EH (cell line): ENCODE measurements around the gene TUBB4A.

ENCODE experiments used
- DNase-seq: peaks from one replicate; pipeline ENCODE4 v3.0.0-alpha.2; 2015; ENCODE audit warnings: low read depth

The TUBB4A gene

DNA sequence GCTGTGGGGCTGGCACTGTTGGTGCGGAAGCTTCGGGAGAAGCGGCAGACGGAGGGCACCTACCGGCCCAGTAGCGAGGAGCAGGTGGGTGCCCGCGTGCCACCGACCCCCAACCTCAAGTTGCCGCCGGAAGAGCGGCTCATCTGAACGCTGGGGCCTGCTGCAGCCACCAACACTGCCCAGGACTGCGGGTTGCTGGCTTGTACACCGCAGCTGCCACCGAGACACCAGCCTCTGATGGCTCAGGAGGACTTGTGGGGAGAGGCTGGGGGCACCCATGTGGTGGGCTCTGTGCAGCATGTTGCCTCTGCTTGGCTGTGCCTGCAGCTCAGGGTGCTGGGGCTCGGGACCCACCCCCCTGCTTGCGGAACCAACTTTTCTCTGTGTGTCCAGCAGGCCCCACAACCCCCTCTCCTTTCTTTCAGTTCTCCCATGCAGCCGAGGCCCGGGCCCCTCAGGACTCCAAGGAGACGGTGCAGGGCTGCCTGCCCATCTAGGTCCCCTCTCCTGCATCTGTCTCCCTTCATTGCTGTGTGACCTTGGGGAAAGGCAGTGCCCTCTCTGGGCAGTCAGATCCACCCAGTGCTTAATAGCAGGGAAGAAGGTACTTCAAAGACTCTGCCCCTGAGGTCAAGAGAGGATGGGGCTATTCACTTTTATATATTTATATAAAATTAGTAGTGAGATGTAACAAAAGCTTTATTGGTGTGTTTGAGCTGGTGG, 35.4 kb downstream of the TUBB4A start:
- DNase-seq = no peak

DNA sequence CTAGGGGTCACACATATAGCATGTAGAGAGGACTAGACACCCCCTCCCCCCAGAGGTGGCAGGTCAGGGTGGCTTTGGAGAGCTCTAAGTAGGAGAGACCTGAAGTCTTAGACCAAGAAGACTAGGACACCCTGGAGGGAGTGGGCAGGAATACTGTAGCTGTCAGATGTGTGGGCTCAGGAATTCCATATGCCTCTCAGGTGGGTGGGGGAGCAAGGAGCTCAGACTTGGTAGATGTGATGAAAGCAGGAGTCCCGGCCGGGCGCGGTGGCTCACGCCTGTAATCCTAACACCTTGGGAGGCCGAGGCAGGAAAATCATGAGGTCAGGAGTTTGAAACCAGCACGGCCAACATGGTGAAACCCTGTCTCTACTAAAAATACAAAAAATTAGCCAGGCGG, 36.4 kb downstream of the TUBB4A start:
- no peak for DNase-seq

DNA sequence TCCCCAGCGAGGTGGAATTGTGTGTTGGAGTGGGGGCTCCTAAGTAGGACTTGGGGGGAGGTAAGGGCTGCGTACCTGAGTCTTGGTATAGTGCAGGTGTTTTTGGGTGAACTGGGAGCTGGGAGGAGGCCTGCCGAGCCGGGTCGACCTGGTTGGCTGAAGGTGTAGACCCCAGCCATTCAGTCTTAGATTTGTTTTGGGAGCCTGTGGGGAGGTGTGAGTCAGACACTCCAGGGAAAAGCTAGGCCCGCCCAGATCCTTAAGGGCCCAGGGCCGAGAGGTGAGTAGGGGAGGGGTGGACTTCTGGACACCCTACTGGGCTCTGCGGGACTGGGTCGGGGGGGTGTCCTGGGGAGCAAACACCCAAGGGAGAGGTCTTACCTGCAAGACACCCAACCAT, 37.1 kb downstream of the TUBB4A start:
- no peak for DNase-seq

DNA sequence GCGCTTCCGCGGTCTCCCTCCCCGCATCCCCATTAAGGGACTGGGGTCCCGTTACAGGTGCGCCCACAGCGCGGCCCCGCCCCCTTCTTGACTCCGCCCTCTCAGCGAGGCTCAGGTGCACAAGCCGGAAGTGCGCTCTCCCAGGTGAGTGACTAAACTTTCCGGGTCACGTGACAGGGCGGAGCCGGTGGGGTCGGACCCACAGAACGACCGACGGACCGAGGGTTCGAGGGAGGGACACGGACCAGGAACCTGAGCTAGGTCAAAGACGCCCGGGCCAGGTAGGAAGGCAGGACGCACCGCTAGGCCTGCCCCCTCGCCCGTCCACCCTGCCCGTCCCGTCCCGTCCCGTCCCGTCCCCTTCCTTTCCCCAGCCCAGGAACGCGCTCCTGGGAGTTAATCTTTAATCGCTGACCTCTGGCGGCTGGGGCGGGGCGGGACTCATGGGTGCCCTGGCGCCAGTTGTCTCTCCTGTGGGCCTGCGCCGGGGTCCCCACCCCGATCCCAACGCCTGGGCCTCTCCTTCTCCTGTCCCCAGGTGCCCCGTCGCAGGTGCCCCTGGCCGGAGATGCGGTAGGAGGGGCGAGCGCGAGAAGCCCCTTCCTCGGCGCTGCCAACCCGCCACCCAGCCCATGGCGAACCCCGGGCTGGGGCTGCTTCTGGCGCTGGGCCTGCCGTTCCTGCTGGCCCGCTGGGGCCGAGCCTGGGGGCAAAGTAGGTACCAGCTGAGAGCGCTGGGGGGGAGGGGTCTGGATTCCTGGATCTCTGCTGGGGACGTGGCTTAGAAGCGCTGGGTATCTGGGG, 37.8 kb downstream of the TUBB4A start, which contains the start of gene CRB3:
CRB3 (plus strand) TSS at position 202 of the 804 bp plus-strand sequence; CDS start at position 633, 431 bp downstream.
- no peak for DNase-seq

DNA sequence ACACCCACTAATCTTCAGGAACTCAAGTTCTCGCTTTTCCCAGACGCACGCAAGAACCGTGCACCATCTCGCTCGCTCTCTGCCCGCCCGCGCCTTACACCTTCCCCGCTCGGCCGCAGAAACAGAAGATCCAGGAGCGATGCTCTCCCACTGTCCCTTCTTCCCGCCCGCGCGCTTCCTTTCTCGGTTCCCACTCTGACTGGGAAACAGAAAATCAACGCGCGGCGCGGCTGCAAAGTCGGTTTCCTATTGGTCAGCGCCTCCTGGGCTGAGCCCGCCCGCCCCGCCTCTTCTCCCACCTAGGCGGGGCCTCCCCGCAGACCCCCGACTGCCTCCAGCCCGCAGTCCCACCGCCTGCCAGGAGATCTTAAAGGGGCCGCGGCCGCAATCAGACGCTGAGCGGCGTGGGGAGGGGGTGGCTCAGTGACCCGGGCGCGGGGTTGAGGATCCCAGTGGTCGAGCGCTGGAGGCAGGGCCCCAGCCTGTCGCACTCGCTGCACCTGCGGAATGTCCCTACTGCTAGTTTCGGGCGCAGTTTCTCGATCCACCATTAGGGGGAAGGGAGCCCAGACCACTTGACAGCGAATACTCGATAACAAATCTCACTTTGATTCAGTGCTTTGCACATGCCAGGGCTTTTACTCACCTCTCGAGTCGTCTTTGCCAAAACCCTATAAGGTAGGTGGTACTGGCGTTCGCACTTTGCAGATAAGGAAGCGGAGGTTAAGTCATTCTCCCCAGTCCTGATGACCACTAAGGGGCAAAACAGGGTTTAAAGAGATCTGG, 41.8 kb downstream of the TUBB4A start:
- peak; percentile 95 for DNase-seq

DNA sequence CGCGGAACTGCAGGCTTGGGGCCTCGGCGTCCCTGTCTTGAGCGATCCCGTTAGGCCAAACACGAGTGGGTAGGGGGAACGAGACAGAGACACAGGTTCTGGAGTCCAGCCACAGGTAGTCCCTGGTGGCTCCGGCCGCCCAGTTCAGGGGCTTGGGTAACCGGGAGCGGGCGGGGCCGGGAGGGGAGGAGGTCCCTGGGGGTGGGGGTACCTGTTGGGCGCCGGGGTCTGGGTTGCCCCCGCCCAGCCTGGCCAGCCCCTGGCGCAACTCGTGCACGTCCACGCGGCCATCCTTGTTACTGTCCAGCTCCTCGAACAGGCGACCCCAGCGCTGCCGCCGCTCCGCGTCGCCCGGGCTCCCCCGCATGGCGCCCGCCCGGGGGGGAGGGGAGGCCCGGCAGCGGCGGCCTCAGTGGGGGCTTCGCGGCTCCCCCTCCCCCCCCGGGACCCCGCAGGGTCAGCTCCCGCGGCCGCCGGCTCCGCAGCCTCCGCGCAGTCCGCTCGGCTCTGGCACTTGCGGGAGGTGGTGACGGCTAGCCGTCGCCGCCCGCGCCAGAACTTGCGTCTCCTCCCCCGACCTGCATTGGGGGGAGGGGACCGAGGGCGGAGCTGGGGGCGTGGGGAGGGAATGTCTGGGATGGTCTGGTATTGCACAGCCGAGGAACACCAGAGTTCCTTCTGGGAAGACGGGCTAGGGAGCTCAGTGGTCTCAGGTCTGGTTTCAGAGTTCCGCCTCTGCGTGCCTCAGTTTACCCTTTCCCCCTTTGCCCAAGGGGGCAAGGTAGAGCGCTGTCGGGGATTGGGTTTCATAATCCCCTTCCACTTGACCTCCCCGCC, 42.6 kb downstream of the TUBB4A start, which contains the start of gene SLC25A23:
SLC25A23 (minus strand) TSS at position 531 of the 837 bp plus-strand sequence; CDS start at position 367, 164 bp downstream.
- DNase-seq = peak; percentile 75

DNA sequence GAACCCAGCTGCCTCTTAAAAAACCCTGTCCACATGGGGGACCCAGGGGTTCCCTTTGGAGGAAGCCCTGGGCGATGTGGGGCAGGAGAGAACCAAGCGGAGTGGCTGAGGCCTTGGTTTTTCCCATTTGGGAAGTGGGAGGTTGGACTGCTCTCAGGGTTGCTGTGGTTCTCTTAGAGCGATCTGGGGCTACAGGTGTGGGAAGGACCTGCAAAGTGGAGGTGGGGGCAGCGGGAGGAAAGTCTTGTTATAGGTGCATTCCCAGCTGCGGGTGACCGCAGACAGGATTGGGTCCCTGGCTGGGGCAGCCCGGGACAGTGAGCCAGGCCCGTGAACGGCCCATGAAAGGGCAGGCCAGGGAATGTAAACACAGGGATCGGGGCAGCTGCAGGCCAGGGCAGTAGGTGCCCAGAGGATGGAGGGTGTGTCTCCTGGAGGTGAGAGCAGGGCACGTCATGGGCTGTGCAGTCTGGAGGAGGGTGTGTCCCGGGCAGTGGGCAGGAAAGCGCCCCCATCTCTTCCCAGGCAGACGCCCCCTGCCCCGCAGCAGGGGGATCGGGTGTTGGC, 43.3 kb downstream of the TUBB4A start:
- no peak for DNase-seq

DNA sequence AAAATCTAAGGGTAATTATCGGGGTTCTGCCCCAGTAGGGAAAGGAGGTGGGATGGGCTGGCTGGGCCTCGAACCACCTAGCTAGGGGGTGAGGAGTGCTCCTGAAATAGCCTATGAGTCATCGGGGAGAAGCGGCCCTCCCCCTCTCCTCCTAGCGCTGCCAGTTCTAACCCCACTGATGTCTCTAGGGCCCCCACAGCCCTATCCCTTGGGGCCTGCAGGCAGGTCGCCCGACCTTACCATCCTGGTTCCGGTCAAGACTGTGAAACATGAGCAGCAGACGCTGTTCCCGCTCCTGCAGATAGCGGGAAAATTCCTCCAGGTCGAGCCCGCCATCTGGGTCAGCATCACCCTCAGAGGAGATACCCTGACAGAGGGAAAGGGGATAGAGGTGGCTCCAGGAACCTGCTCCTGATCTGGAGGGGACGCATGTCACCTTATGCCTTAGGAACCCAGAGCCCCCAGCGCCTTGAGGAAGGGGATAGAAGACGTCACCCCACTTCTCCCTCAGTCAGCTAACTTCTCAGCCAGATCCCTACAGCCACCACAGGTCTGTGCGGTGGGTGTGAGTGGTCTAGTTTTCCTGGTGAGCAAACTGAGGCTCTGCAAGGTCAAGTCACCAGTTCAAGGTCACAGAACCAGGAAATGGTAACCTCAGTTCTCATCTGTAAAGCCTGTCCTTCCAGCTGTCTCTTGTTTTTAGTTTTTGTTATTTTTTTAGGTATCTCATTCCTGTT, 44.0 kb downstream of the TUBB4A start:
- peak; percentile 23 for DNase-seq

DNA sequence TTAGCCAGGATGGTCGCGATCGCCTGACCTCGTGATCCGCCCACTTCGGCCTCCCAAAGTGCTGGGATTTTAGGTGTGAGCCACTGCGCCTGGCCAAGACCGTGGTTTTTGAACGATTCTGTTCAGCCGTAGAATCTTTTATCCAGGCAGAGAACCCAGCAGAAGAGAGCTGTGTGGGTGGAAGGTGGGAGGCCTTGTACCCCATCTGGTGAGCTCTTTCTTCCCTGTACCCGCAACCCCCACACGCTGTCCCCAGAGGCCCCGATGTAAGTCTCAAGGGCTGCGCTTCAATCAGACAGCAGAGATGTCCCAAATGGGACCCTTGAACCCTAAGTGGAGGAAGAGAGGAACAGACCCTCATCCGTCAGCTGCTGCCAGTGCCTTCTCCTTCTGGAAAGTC, 46.2 kb downstream of the TUBB4A start:
- no peak for DNase-seq

DNA sequence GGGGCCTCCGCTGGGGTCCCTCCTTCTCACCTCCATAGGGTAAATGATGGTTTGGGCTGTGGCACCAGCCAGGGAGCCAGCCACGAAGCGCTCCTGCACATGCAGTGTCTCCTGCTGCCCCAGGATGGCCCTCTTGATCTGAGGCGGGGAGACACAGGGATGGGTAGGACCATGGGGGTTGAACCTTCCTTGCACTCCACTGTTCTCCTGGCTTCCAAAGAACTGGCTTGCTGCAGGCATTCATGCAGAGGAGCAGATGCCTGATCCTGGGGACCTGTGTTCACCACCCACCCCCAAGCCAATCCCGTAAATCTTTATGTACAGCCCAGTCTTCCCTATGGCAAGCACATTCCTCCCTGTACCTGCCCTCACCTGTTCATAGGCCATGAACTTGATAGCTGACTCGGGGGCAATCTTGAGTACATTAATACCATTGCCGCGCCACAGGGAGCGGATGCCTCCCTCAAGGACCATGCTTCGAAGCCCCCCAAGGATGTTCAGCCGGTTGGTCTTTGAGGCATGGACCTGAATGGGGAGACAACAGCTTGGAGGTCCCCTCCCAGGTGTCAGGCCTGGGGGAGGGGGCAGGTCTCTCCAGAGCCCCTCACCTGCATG, 48.1 kb downstream of the TUBB4A start:
- no peak for DNase-seq

DNA sequence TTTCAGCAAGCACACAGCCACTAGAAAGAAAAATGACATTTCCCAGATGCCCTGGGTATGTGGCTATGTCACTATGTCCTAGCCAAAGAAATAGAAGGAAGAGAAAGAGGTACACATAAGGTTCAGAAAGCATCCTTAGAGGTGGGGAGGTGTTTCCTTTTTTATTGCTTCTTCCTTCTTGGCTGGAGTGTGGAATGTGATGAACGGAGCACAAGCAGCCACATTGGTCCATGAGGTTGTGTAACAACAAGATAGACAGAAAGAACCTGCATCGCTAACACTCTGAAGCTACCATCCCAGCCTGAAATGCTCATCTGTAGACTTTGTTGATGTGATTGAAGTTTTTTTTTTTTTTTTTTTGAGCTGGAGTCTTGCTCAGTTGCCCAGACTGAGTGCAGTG, 49.2 kb downstream of the TUBB4A start:
- no peak for DNase-seq

DNA sequence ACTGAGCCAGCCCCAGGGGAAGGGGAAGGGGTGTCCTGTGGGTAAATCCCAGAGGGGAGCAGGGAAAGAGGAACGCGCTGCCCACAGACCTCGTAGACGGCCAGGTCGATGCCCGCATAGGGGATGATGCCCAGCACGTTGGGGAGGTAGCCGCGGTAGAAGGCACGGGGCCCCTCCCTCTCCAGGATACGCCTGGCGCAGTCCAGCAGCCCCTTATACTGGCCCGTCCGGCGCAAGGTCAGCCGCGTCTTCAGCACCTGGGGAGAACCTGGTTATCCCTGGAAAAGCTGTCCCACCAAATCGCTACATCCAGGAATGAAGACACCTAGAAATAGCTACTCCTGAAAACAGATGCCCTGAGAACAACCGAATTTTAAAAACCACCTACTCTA, 49.9 kb downstream of the TUBB4A start:
- DNase-seq = no peak

DNA sequence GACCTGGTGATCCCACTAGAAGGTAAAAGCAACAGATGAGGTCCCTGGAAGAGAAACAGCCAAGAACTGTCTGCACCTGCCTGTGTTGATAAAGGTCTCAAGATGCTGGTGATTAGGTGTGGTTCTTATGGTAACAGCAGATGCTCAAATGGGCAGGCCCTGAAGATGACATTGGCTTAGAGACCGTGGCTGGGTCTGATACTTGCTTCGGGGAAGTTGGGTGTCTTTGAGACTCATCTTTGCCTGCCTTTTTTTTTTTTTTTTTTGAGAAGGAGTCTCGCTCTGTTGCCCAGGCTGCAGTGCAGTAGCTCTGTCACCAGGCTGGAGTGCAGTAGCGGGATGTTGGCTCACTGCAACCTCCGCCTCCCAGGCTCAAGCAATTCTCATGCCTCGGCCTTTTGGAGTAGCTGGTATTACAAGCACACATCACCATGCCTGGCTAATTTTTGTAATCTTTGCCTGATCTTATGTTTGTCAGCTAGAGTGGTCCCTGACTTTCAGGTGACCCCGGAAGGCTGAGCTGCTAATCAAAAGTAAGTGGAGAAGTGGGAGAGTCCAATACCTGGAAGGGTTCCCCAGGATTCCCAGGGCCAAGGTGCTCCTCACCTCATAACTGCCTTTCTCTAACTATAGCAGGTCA, 50.4 kb downstream of the TUBB4A start:
- DNase-seq = no peak

DNA sequence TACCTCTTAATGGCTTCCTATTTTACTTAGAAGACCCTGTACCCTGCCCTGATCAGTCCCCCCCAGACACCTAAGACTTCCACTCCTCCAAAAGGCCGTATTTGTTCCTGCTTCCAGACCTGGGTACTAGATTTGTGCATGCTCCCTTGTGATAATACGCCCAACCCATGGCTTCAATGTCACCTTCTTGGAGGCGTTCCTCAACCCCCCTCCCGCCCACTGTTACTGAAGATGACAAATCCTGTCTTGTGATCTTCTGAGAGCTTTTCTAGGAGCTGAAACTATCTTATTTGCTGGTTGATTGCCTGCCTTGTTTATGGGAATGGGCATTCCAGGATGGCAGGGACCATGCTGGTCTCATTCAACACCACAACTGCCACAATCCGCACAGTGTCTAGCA, 51.9 kb downstream of the TUBB4A start:
- no peak for DNase-seq

DNA sequence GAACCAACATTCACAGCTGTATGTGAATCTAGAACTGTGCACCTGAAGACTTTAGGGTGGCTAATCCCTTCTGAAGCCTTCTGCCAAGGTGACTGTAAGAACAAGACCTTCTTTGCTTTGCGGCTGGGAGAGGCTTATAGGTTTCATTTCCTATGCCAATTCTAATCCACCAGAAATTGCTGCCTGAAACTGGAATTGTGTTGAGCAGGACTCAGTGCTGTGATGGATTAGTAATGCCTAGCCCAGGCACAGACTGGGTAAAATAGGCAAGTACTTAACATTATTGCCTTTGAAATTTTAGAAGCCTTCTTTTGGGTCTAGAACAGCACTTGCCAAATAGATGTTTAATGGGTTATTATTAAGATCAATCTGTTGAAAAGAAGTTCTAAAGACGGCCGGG, 54.1 kb downstream of the TUBB4A start:
- no peak for DNase-seq

DNA sequence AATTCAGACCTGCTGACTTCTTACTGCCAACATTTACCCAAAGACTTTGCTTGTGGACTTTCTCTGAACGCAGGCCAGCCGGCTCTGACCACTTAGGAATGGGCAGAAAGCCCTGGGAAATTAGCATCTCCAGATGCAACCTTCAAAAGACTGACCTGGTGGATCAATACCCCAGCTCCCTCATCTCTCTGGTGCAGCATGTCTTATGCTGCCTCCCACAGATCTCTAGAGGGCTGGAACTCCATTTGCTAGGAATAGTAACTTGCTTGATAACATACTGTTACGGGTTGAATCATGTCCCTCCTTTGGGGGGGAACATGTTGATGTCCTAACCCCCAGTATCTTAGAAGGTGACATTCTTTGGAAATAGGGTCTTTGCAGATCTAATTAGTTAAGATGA, 55.7 kb downstream of the TUBB4A start:
- DNase-seq = no peak
